HEK293 (cell line): ENCODE results near the gene STX4.

ENCODE experiments used
- CTCF ChIA-PET: fragments of 350-600 bp; formaldehyde crosslinking; extraction: SDS; loops from one replicate; lab custom pipeline; 2021; ENCODE audit warnings: antibody characterized with exemption; lab: Yijun Ruan, JAX
- POLR2A ChIA-PET: fragments of 300-600 bp; formaldehyde crosslinking; extraction: SDS; loops from one replicate; lab custom pipeline; 2020; ENCODE audit warnings: antibody characterized with exemption, inconsistent platforms; lab: Yijun Ruan, JAX
- H3K27ac ChIP-seq: fragments of 200-500 bp; sonication (Bioruptor generic); 2 replicates; pipeline ENCODE4 v1.5.1; 2014; ENCODE audit warnings: low read depth, low read length, control low read depth, inconsistent platforms; ENCODE audit errors: extremely low read depth
- H3K36me3 ChIP-seq, 2 experiments: fragments of 200-500 bp in 1 of 2; sonication (Bioruptor generic) in 1 of 2; 1 replicate in 1 of 2; 2 replicates in 1 of 2; pipeline ENCODE4 v1.5.1; 2014 to 2017; ENCODE audit warnings: inconsistent platforms in 2 of 2, low read length in 2 of 2; ENCODE audit not compliant: control insufficient read depth in 2 of 2, insufficient read depth in 1 of 2
- H3K4me1 ChIP-seq: fragments of 200-500 bp; sonication (Bioruptor generic); 2 replicates; pipeline ENCODE4 v1.5.1; 2014; ENCODE audit warnings: mild to moderate bottlenecking, low read length, inconsistent platforms; ENCODE audit not compliant: control insufficient read depth, insufficient read depth
- H3K4me3 ChIP-seq: 2 replicates; pipeline ENCODE4 v1.5.1; 2011; ENCODE audit warnings: low read depth, mild to moderate bottlenecking, control low read depth, low read length, moderate library complexity
- H3K9me3 ChIP-seq: fragments of 200-500 bp; sonication (Bioruptor generic); 2 replicates; pipeline ENCODE4 v1.5.1; 2014; ENCODE audit warnings: low read depth, low read length, inconsistent platforms; ENCODE audit not compliant: control insufficient read depth, insufficient read depth
- GLIS2 ChIP-seq: fragments of 450-650 bp; formaldehyde crosslinking; IDR thresholded peaks from 2 replicates; pipeline ENCODE4 v1.5.1; 2016; ENCODE audit warnings: missing biosample characterization, missing genetic modification characterization
- REPIN1 ChIP-seq: fragments of 450-650 bp; formaldehyde crosslinking; IDR thresholded peaks from 2 replicates; pipeline ENCODE4 v1.5.1; 2017; ENCODE audit warnings: missing biosample characterization, missing genetic modification characterization, low read depth
- REST ChIP-seq: fragments of 450-650 bp; formaldehyde crosslinking; IDR thresholded peaks from 2 replicates; pipeline ENCODE4 v1.5.1; 2016; ENCODE audit warnings: missing biosample characterization, missing genetic modification characterization
- SCRT1 ChIP-seq: fragments of 450-650 bp; formaldehyde crosslinking; IDR thresholded peaks from 2 replicates; pipeline ENCODE4 v1.5.1; 2016; ENCODE audit warnings: missing biosample characterization, missing genetic modification characterization, borderline replicate concordance
- ZBTB10 ChIP-seq: fragments of 450-650 bp; formaldehyde crosslinking; IDR thresholded peaks from 2 replicates; pipeline ENCODE4 v1.5.1; 2016; ENCODE audit warnings: missing biosample characterization, missing genetic modification characterization
- ZBTB17 ChIP-seq: fragments of 450-650 bp; formaldehyde crosslinking; IDR thresholded peaks from 2 replicates; pipeline ENCODE4 v1.5.1; 2016; ENCODE audit warnings: missing biosample characterization, missing genetic modification characterization
- ZBTB21 ChIP-seq: fragments of 450-650 bp; formaldehyde crosslinking; IDR thresholded peaks from 2 replicates; pipeline ENCODE4 v1.5.1; 2017; ENCODE audit warnings: missing biosample characterization, missing genetic modification characterization
- ZFHX2 ChIP-seq: fragments of 450-650 bp; formaldehyde crosslinking; conservative IDR thresholded peaks from 2 replicates; pipeline ENCODE4 v1.5.1; 2016; ENCODE audit warnings: missing biosample characterization, missing genetic modification characterization
- ZIC2 ChIP-seq: fragments of 450-650 bp; formaldehyde crosslinking; IDR thresholded peaks from 2 replicates; pipeline ENCODE4 v1.5.1; 2016; ENCODE audit warnings: missing biosample characterization, missing genetic modification characterization
- ZNF302 ChIP-seq: fragments of 450-650 bp; formaldehyde crosslinking; IDR thresholded peaks from 2 replicates; pipeline ENCODE4 v1.5.1; 2016; ENCODE audit warnings: missing biosample characterization, missing genetic modification characterization, low read depth
- ZNF37A ChIP-seq: fragments of 450-650 bp; IDR thresholded peaks from 2 replicates; pipeline ENCODE4 v1.5.1; 2018; ENCODE audit warnings: missing biosample characterization, missing genetic modification characterization
- ZNF596 ChIP-seq: fragments of 450-650 bp; IDR thresholded peaks from 2 replicates; pipeline ENCODE4 v1.5.0; 2018; ENCODE audit warnings: missing biosample characterization, mild to moderate bottlenecking, missing genetic modification characterization, moderate library complexity
- ZNF610 ChIP-seq: fragments of 450-650 bp; formaldehyde crosslinking; IDR thresholded peaks from 2 replicates; pipeline ENCODE4 v1.5.1; 2016; ENCODE audit warnings: missing biosample characterization, missing genetic modification characterization, borderline replicate concordance
- ZNF626 ChIP-seq: fragments of 450-650 bp; sonication (Bioruptor Pico); formaldehyde crosslinking; IDR thresholded peaks from 2 replicates; pipeline ENCODE4 v1.5.1; 2018; ENCODE audit warnings: missing biosample characterization, missing genetic modification characterization, inconsistent platforms
- TF ChIP-seq, protein P1 (sequence below): fragments of 450-650 bp; IDR thresholded peaks from 2 replicates; pipeline ENCODE4 v1.5.1; 2018; ENCODE audit warnings: missing biosample characterization, mild to moderate bottlenecking, missing genetic modification characterization
- TF ChIP-seq, protein P2 (sequence below): fragments of 450-650 bp; formaldehyde crosslinking; IDR thresholded peaks from 2 replicates; pipeline ENCODE4 v1.5.1; 2016; ENCODE audit warnings: missing biosample characterization, missing genetic modification characterization, low read depth
- TF ChIP-seq, protein P3 (sequence below): fragments of 450-650 bp; formaldehyde crosslinking; IDR thresholded peaks from 2 replicates; pipeline ENCODE4 v1.5.1; 2016; ENCODE audit warnings: missing biosample characterization, missing genetic modification characterization
- TF ChIP-seq, protein P4 (sequence below): fragments of 450-650 bp; formaldehyde crosslinking; IDR thresholded peaks from 2 replicates; pipeline ENCODE4 v1.5.1; 2016; ENCODE audit warnings: missing biosample characterization, missing genetic modification characterization, borderline replicate concordance

The STX4 gene

GRCh38 chr16:31087481-31087880, 54.1 kb downstream of the STX4 start:
- POLR2A ChIA-PET = no interaction called here
- no peaks in the 10 kb centered on the region for H3K4me1 ChIP-seq
- no peak for TF ChIP-seq ZBTB21
- no peak for TF ChIP-seq ZNF610 (tag by site-specific recombination)
- no peak for TF ChIP-seq ZNF302 (tag by site-specific recombination)
- TF ChIP-seq ZFHX2 (tag by site-specific recombination) = no peak
- TF ChIP-seq REPIN1 (tag by site-specific recombination) = no peak
- TF ChIP-seq, protein P1, sequence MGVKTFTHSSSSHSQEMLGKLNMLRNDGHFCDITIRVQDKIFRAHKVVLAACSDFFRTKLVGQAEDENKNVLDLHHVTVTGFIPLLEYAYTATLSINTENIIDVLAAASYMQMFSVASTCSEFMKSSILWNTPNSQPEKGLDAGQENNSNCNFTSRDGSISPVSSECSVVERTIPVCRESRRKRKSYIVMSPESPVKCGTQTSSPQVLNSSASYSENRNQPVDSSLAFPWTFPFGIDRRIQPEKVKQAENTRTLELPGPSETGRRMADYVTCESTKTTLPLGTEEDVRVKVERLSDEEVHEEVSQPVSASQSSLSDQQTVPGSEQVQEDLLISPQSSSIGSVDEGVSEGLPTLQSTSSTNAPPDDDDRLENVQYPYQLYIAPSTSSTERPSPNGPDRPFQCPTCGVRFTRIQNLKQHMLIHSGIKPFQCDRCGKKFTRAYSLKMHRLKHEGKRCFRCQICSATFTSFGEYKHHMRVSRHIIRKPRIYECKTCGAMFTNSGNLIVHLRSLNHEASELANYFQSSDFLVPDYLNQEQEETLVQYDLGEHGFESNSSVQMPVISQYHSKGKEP (tag by site-specific recombination) = no peak
- TF ChIP-seq ZNF596 (tag by site-specific recombination) = no peak
- no peak for TF ChIP-seq ZBTB17 (tag by site-specific recombination)
- no peak for TF ChIP-seq GLIS2 (tag by site-specific recombination)
- TF ChIP-seq, protein P2, sequence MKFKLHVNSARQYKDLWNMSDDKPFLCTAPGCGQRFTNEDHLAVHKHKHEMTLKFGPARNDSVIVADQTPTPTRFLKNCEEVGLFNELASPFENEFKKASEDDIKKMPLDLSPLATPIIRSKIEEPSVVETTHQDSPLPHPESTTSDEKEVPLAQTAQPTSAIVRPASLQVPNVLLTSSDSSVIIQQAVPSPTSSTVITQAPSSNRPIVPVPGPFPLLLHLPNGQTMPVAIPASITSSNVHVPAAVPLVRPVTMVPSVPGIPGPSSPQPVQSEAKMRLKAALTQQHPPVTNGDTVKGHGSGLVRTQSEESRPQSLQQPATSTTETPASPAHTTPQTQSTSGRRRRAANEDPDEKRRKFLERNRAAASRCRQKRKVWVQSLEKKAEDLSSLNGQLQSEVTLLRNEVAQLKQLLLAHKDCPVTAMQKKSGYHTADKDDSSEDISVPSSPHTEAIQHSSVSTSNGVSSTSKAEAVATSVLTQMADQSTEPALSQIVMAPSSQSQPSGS (tag by site-specific recombination) = no peak
- TF ChIP-seq, protein P3, sequence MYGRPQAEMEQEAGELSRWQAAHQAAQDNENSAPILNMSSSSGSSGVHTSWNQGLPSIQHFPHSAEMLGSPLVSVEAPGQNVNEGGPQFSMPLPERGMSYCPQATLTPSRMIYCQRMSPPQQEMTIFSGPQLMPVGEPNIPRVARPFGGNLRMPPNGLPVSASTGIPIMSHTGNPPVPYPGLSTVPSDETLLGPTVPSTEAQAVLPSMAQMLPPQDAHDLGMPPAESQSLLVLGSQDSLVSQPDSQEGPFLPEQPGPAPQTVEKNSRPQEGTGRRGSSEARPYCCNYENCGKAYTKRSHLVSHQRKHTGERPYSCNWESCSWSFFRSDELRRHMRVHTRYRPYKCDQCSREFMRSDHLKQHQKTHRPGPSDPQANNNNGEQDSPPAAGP = no peak
- TF ChIP-seq ZBTB10 (tag by site-specific recombination) = no peak
- no peak for TF ChIP-seq ZNF37A (tag by site-specific recombination)
- TF ChIP-seq SCRT1 = no peak
- no peak for TF ChIP-seq ZIC2 (tag by site-specific recombination)
- H3K27ac ChIP-seq = no peak overlapping the region
- peaks cover 0 to 56% of the 10 kb centered on the region in 2 experiments; a peak in 2 of 3 replicates for H3K36me3 ChIP-seq
- H3K4me3 ChIP-seq = no peak overlapping the region
- CTCF ChIA-PET = interaction anchor here (0.7 kb wide), 1 partner anchor 24 kb away, joined by 3 read pairs; no protein-coding TSS in a partner anchor
- no peaks in the 10 kb centered on the region for H3K9me3 ChIP-seq

- H3K4me1 ChIP-seq = peaks cover 3% of the 10 kb centered on the region; the same call in 1 of the 2 replicates
- ChIA-PET POLR2A (interaction anchor here (1.2 kb wide), 1 partner anchor 29 kb away, joined by 4 read pairs; the partner anchor contains the start of gene KAT8), CTCF (no interaction called here)
- no peak overlapping the region for H3K27ac ChIP-seq
- no peak for TF ChIP-seq REST (tag by site-specific recombination)
- no peak for TF ChIP-seq ZNF626 (tag by site-specific recombination)
- TF ChIP-seq, protein P3 = peak; percentile 64
- TF ChIP-seq, protein P4, sequence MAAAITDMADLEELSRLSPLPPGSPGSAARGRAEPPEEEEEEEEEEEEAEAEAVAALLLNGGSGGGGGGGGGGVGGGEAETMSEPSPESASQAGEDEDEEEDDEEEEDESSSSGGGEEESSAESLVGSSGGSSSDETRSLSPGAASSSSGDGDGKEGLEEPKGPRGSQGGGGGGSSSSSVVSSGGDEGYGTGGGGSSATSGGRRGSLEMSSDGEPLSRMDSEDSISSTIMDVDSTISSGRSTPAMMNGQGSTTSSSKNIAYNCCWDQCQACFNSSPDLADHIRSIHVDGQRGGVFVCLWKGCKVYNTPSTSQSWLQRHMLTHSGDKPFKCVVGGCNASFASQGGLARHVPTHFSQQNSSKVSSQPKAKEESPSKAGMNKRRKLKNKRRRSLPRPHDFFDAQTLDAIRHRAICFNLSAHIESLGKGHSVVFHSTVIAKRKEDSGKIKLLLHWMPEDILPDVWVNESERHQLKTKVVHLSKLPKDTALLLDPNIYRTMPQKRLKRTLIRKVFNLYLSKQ (tag by site-specific recombination) = no peak
- H3K4me3 ChIP-seq = no peak overlapping the region
- H3K36me3 ChIP-seq = peaks cover 0 to 52% of the 10 kb centered on the region in 2 experiments; a peak in 2 of 3 replicates
- no peaks in the 10 kb centered on the region for H3K9me3 ChIP-seq
These were observed 54.6 kb downstream of the STX4 start for GRCh38 chr16:31087971-31088370.
